Measurements from ENCODE around the gene SRP9. TPM values are rescaled to one million over a fixed set of nuclear protein-coding genes. Genes with fewer than 3 reads are reported as not detected.

SRP9 gene
- total and polyA plus RNA-seq, 2 donors (not counting 1 experiment from before 2014, with no cell fraction given): 73.4 to 117 TPM

GRCh38 chr1:225762002-225762441 is 15.6 kb upstream of the SRP9 start:
- Histone ChIP-seq H3K27ac (ENCODE audit: low read length in 2 of 2) (no peak overlapping the region), H4K20me1 (ENCODE audit: control insufficient read depth, insufficient read depth, low read length, poor library complexity, severe bottlenecking) (no peaks in the 10 kb centered on the region), H3K4me2 (replicated peaks; ENCODE audit: low read depth, low read length, poor library complexity, severe bottlenecking) (no peak overlapping the region), H3K79me2 (ENCODE audit: control insufficient read depth, insufficient read depth, low read length) (no peaks in the 10 kb centered on the region), H3K9me3 (ENCODE audit: control extremely low read depth in 1 of 3, control insufficient read depth in 2 of 3, insufficient read depth in 1 of 3, low read length in 2 of 3) (no peaks in the 10 kb centered on the region), H3K36me3 (replicated peaks in 1 of 2; ENCODE audit: control extremely low read depth in 1 of 2, control insufficient read depth in 1 of 2, extremely low read depth in 1 of 2, insufficient read depth in 2 of 2, low read length in 1 of 2) (no peaks in the 10 kb centered on the region), H2AFZ (ENCODE audit: insufficient read depth, low read depth, low read length, poor library complexity, severe bottlenecking) (no peak overlapping the region), H3K27me3 (replicated peaks in 1 of 4; ENCODE audit: control extremely low read depth in 1 of 4, control insufficient read depth in 3 of 4, insufficient read depth in 4 of 4, low read length in 3 of 4) (no peaks in the 10 kb centered on the region), H3K9ac (ENCODE audit: low read length) (no peak overlapping the region), H3K4me1 (ENCODE audit: control insufficient read depth in 2 of 2, insufficient read depth in 2 of 2, low read length in 2 of 2) (peaks cover 5 to 8% of the 10 kb centered on the region in 2 donors), H3K4me3 (ENCODE audit: control extremely low read depth in 1 of 5, extremely low read depth in 1 of 5, insufficient read depth in 1 of 5, low read depth in 2 of 5, low read length in 4 of 5) (no peak overlapping the region)
- DNase-seq: no peak
- WGBS (ENCODE audit: insufficient coverage): 95% methylated on average over 2 of the region's 5 CpGs
- CTCF ChIA-PET: no interaction called here
- no peak for ATAC-seq (ENCODE audit: low read depth)
- Mint-ChIP-seq H3K9me3 (ENCODE audit: insufficient read depth) (no peaks in the 10 kb centered on the region), H3K27me3 (peaks cover 3% of the 10 kb centered on the region), H3K4me1 (peaks cover 8% of the 10 kb centered on the region), H3K27ac (no peak overlapping the region), H3K4me3 (no peak overlapping the region)
- intact Hi-C loops (cut with micrococcal nuclease): no loop called here
- POLR2A ChIA-PET: no interaction called here
- TF ChIP-seq EZH2 (IDR thresholded peaks at IDR 0.05; ENCODE audit: borderline replicate concordance, insufficient read depth, low read depth, low read length, poor library complexity, severe bottlenecking) (no peak), CTCF (IDR thresholded peaks at IDR 0.05) (no peak)

- intact Hi-C loops (cut with micrococcal nuclease): no loop called here
- TF ChIP-seq EZH2 (IDR thresholded peaks at IDR 0.05; ENCODE audit: borderline replicate concordance, insufficient read depth, low read depth, low read length, poor library complexity, severe bottlenecking): no peak
- TF ChIP-seq CTCF (IDR thresholded peaks at IDR 0.05): no peak
- H3K4me3 Mint-ChIP-seq: no peak overlapping the region
- ChIA-PET CTCF (no interaction called here), POLR2A (no interaction called here)
- Histone ChIP-seq H3K79me2 (ENCODE audit: control insufficient read depth, insufficient read depth, low read length) (no peaks in the 10 kb centered on the region), H3K4me3 (ENCODE audit: control extremely low read depth in 1 of 5, extremely low read depth in 1 of 5, insufficient read depth in 1 of 5, low read depth in 2 of 5, low read length in 4 of 5) (no peak overlapping the region), H3K9me3 (ENCODE audit: control extremely low read depth in 1 of 3, control insufficient read depth in 2 of 3, insufficient read depth in 1 of 3, low read length in 2 of 3) (no peaks in the 10 kb centered on the region), H3K27me3 (replicated peaks in 1 of 4; ENCODE audit: control extremely low read depth in 1 of 4, control insufficient read depth in 3 of 4, insufficient read depth in 4 of 4, low read length in 3 of 4) (no peaks in the 10 kb centered on the region), H2AFZ (ENCODE audit: insufficient read depth, low read depth, low read length, poor library complexity, severe bottlenecking) (no peak overlapping the region), H3K36me3 (replicated peaks in 1 of 2; ENCODE audit: control extremely low read depth in 1 of 2, control insufficient read depth in 1 of 2, extremely low read depth in 1 of 2, insufficient read depth in 2 of 2, low read length in 1 of 2) (no peaks in the 10 kb centered on the region), H3K4me2 (replicated peaks; ENCODE audit: low read depth, low read length, poor library complexity, severe bottlenecking) (no peak overlapping the region), H3K4me1 (ENCODE audit: control insufficient read depth in 2 of 2, insufficient read depth in 2 of 2, low read length in 2 of 2) (peaks cover 5 to 8% of the 10 kb centered on the region in 2 donors), H4K20me1 (ENCODE audit: control insufficient read depth, insufficient read depth, low read length, poor library complexity, severe bottlenecking) (no peaks in the 10 kb centered on the region), H3K9ac (ENCODE audit: low read length) (no peak overlapping the region), H3K27ac (ENCODE audit: low read length in 2 of 2) (no peak overlapping the region)
- ATAC-seq (ENCODE audit: low read depth) (no peak), DNase-seq (no peak)
- peaks cover 8% of the 10 kb centered on the region for H3K4me1 Mint-ChIP-seq
- H3K27ac Mint-ChIP-seq: no peak overlapping the region
- WGBS (ENCODE audit: insufficient coverage): 92% methylated on average over 2 of the region's 5 CpGs
- no peaks in the 10 kb centered on the region for H3K9me3 Mint-ChIP-seq (ENCODE audit: insufficient read depth)
- H3K27me3 Mint-ChIP-seq: peaks cover 3% of the 10 kb centered on the region
Measured at GRCh38 chr1:225762444-225762843, 15.2 kb upstream of the SRP9 start.
